Osteocyte (in vitro differentiated cells): ENCODE data around the gene TXNDC2. TPM values are rescaled to one million over a fixed set of nuclear protein-coding genes. Genes with fewer than 3 reads are reported as not detected.

ENCODE experiments used
- DNase-seq: peaks from one replicate; pipeline ENCODE4 v3.0.0; 2021; ENCODE audit warnings: mixed read lengths; ENCODE audit not compliant: unreplicated experiment; ENCODE audit errors: extremely low spot score
- H3K27ac Mint-ChIP-seq: one replicate; pipeline ENCODE4 v1.8.0; 2021; ENCODE audit warnings: mild to moderate bottlenecking, mixed read lengths; ENCODE audit not compliant: unreplicated experiment
- H3K27me3 Mint-ChIP-seq: one replicate; pipeline ENCODE4 v1.8.0; 2021; ENCODE audit warnings: mixed read lengths; ENCODE audit not compliant: unreplicated experiment
- H3K36me3 Mint-ChIP-seq: one replicate; pipeline ENCODE4 v1.8.0; 2021; ENCODE audit warnings: mixed read lengths; ENCODE audit not compliant: unreplicated experiment
- H3K4me1 Mint-ChIP-seq: one replicate; pipeline ENCODE4 v1.8.0; 2021; ENCODE audit warnings: mixed read lengths; ENCODE audit not compliant: unreplicated experiment
- H3K4me3 Mint-ChIP-seq: one replicate; pipeline ENCODE4 v1.8.0; 2021; ENCODE audit warnings: mild to moderate bottlenecking, moderate library complexity, mixed read lengths; ENCODE audit not compliant: unreplicated experiment
- H3K9me3 Mint-ChIP-seq: one replicate; pipeline ENCODE4 v1.8.0; 2021; ENCODE audit warnings: mixed read lengths; ENCODE audit not compliant: unreplicated experiment
- CTCF ChIP-seq: fragments of 200-600 bp; sonication (generic); IDR thresholded peaks from 2 replicates; pipeline ENCODE4 v1.5.0; 2021; ENCODE audit warnings: antibody characterized with exemption, mild to moderate bottlenecking, moderate library complexity
- total RNA-seq: library from RNA; stranded (reverse); gene quantifications from 2 replicates; pipeline ENCODE4 v1.2.1, GENCODE V29; 2021

TXNDC2 gene
- total RNA-seq, 1 donor from 2014 or later = 0.11 TPM

GRCh38 chr18:9884090-9884489 lies 1.7 kb upstream of the TXNDC2 start:
- Mint-ChIP-seq H3K4me3 (no peak overlapping the region), H3K27ac (no peak overlapping the region), H3K36me3 (no peaks in the 10 kb centered on the region), H3K4me1 (no peaks in the 10 kb centered on the region), H3K27me3 (no peaks in the 10 kb centered on the region), H3K9me3 (no peaks in the 10 kb centered on the region)
- TF ChIP-seq CTCF = no peak
- no peak for DNase-seq

- Mint-ChIP-seq H3K4me1 (no peaks in the 10 kb centered on the region), H3K27me3 (no peaks in the 10 kb centered on the region), H3K9me3 (no peaks in the 10 kb centered on the region), H3K36me3 (no peaks in the 10 kb centered on the region), H3K27ac (no peak overlapping the region), H3K4me3 (no peak overlapping the region)
- no peak for DNase-seq
- TF ChIP-seq CTCF = no peak
Observed at GRCh38 chr18:9884532-9885140, 1.1 kb upstream of the TXNDC2 start.

GRCh38 chr18:9886005-9886348 lies 204 bp downstream of the TXNDC2 start:
- TF ChIP-seq CTCF = no peak
- Mint-ChIP-seq H3K27me3 (no peaks in the 10 kb centered on the region), H3K9me3 (no peaks in the 10 kb centered on the region), H3K4me3 (no peak overlapping the region), H3K27ac (no peak overlapping the region), H3K4me1 (no peaks in the 10 kb centered on the region), H3K36me3 (no peaks in the 10 kb centered on the region)
- DNase-seq = no peak

GRCh38 chr18:9887992-9888391 lies 2.2 kb downstream of the TXNDC2 start:
- no peaks in the 10 kb centered on the region for H3K9me3 Mint-ChIP-seq
- H3K4me3 Mint-ChIP-seq = no peak overlapping the region
- no peaks in the 10 kb centered on the region for H3K27me3 Mint-ChIP-seq
- H3K36me3 Mint-ChIP-seq = no peaks in the 10 kb centered on the region
- H3K4me1 Mint-ChIP-seq = no peaks in the 10 kb centered on the region
- H3K27ac Mint-ChIP-seq = no peak overlapping the region
- DNase-seq = no peak
- no peak for TF ChIP-seq CTCF

GRCh38 chr18:9890196-9890595 lies 4.4 kb downstream of the TXNDC2 start:
- no peak for DNase-seq
- no peaks in the 10 kb centered on the region for H3K36me3 Mint-ChIP-seq
- H3K4me3 Mint-ChIP-seq = no peak overlapping the region
- H3K27me3 Mint-ChIP-seq = no peaks in the 10 kb centered on the region
- no peak overlapping the region for H3K27ac Mint-ChIP-seq
- H3K4me1 Mint-ChIP-seq = no peaks in the 10 kb centered on the region
- no peaks in the 10 kb centered on the region for H3K9me3 Mint-ChIP-seq
- TF ChIP-seq CTCF = no peak
